ENCODE results near the gene SCARB1. TPM values are rescaled to one million over a fixed set of nuclear protein-coding genes. Genes with fewer than 3 reads are reported as not detected.

SCARB1 gene
- total RNA-seq, 4 donors from 2014 or later = 33.7 to 252 (median 43.6) TPM

DNA sequence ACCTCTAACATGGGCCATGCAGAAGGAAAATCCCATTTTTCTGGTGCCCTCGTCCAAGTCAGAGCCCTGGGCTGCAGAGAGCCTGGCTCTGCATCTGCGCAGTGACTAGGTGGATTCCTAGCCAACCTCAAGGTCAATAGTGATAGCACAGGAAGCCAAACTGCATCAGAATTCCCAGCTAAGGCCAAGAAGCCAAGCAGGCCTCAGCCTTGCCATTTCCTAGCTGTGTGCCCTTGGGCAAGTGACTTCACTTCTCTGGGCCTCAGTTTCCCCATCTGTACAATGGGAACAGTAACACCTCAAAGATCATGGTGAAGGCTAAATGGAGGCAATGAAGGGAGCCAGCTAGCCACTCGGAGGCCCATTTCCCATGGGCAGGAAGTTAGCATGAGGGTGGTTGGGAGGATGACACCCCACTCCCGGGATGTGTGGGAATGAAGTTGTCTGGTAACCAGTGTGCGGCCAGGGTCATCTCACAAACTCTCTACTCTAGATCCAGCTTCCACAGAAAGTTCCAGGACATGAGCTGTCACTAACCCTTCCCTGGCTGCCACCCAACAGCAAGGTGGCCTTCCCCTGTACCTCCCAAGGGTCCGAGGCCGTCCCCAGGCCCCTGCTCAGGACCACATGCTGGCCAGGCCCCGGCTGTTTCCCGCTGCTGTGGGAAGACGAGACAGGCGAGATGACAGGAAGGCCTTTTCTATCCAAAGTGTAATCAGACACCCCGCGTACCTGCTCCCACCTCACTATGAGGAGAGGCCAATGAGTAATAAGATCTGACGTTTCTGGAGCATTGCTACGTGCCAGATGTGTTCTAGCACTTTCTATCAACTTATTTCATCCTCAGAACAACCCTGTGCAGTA, 125.7 kb downstream of the SCARB1 start:
- Histone ChIP-seq H3K27ac (peak overlapping the region in 1 of 4 donors; percentile 21), H3K4me1 (peaks cover 3 to 10% (median 8%) of the 10 kb centered on the region in 4 donors), H3K36me3 (no peaks in the 10 kb centered on the region), H3K9me3 (no peaks in the 10 kb centered on the region), H3K27me3 (no peaks in the 10 kb centered on the region), H3K4me3 (no peak overlapping the region)
- DNase-seq = no peak
- TF ChIP-seq CTCF (IDR thresholded peaks at IDR 0.05) = no peak
- no peak for TF ChIP-seq POLR2AphosphoS5 (IDR thresholded peaks at IDR 0.05)
- TF ChIP-seq POLR2A (IDR thresholded peaks at IDR 0.05) = no peak
- no peak for TF ChIP-seq EP300 (IDR thresholded peaks at IDR 0.05; ENCODE audit: low read depth)
- intact Hi-C loops (cut with DNase I; ENCODE audit: low total_unique reads) = loop anchor here (10.0 kb wide), 1 partner anchor 113 kb away; no protein-coding TSS in a partner anchor
- in situ Hi-C loops (cut with MboI; ENCODE audit: low pct_ligation_motif_present in 1 of 4, low pct_unique_long_range_greater_than_20kb in 1 of 4, low sequenced_read_pairs in 3 of 4) = no loop called here
- 80 to 87% methylated on average over 1 to 13 of the region's 15 CpGs for WGBS, 2 donors (ENCODE audit: low coverage in 1 of 2)

DNA sequence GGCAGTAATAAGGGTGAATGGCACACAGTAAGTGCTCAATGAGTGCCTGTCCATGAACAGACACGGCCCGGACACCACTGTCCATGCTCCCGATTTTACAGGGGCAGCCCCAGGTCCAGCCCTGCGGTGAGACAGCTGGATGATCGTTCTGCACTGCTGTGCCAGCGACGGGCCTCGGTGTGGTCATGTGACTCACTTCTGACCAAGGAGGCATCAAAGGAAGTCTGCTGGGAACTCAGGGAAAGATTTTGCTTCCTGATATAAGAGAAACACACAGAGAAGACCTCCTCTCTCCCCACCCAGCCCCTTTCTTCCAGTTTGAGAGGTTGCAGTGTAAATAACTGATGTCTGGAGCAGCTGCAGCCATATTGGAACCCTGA, 126.6 kb downstream of the SCARB1 start:
- Histone ChIP-seq H3K36me3 (no peaks in the 10 kb centered on the region), H3K9me3 (no peaks in the 10 kb centered on the region), H3K27me3 (no peaks in the 10 kb centered on the region), H3K4me3 (no peak overlapping the region), H3K4me1 (peaks cover 3 to 10% (median 8%) of the 10 kb centered on the region in 4 donors), H3K27ac (peak overlapping the region in 3 of 4 donors; percentile 11 to 21 (median 17))
- WGBS, 2 donors (ENCODE audit: low coverage in 1 of 2) = 62% methylated on average over 8 of the region's 8 CpGs; no CpG with 5 or more reads in 1 of the 2 donors
- in situ Hi-C loops (cut with MboI; ENCODE audit: low pct_ligation_motif_present in 1 of 4, low pct_unique_long_range_greater_than_20kb in 1 of 4, low sequenced_read_pairs in 3 of 4) = no loop called here
- no peak for DNase-seq
- intact Hi-C loops (cut with DNase I; ENCODE audit: low total_unique reads) = loop anchor here (10.0 kb wide), 1 partner anchor 112 kb away; no protein-coding TSS in a partner anchor
- TF ChIP-seq POLR2AphosphoS5 (IDR thresholded peaks at IDR 0.05) = peak in 1 of 3 donors; percentile 14
- TF ChIP-seq POLR2A (IDR thresholded peaks at IDR 0.05) = no peak
- no peak for TF ChIP-seq CTCF (IDR thresholded peaks at IDR 0.05)
- no peak for TF ChIP-seq EP300 (IDR thresholded peaks at IDR 0.05; ENCODE audit: low read depth)

GRCh38 chr12:124736115-124737039, 127.3 kb downstream of the SCARB1 start:
- TF ChIP-seq EP300 (IDR thresholded peaks at IDR 0.05; ENCODE audit: low read depth) (no peak), POLR2AphosphoS5 (IDR thresholded peaks at IDR 0.05) (no peak), CTCF (IDR thresholded peaks at IDR 0.05) (no peak), POLR2A (IDR thresholded peaks at IDR 0.05) (no peak)
- H3K27me3 ChIP-seq = no peaks in the 10 kb centered on the region
- H3K27ac ChIP-seq = peak overlapping the region; percentile 17 to 39 (median 31)
- in situ Hi-C loops (cut with MboI; ENCODE audit: low pct_ligation_motif_present in 1 of 4, low pct_unique_long_range_greater_than_20kb in 1 of 4, low sequenced_read_pairs in 3 of 4) (no loop called here), intact Hi-C loops (cut with DNase I; ENCODE audit: low total_unique reads) (loop anchor here (10.0 kb wide), 1 partner anchor 112 kb away; no protein-coding TSS in a partner anchor)
- DNase-seq = no peak
- no peaks in the 10 kb centered on the region for H3K36me3 ChIP-seq
- no peaks in the 10 kb centered on the region for H3K9me3 ChIP-seq
- H3K4me1 ChIP-seq = peaks cover 4 to 9% (median 8%) of the 10 kb centered on the region in 4 donors
- no peak overlapping the region for H3K4me3 ChIP-seq
- 71 to 74% methylated on average over 1 to 22 of the region's 27 CpGs for WGBS, 2 donors (ENCODE audit: low coverage in 1 of 2)
